Activated CD4-positive, alpha-beta T cell treated with anti-CD3 and anti-CD28 coated beads, Interleukin-10, Interleukin-2, amounts not matched to agents 100 ng/mL and 50 ng/mL, durations not matched to agents 16 hours and 8 hours (primary cell): ENCODE measurements around the gene PRG2.
"Not testable (repeated sequence)": the region's sequence is repeated elsewhere in the genome, so short reads cannot be mapped to it uniquely, and the experiment has no call there.

Source experiments
- DNase-seq: peaks from one replicate; pipeline ENCODE4 v3.0.0-alpha.2; 2020

Gene PRG2

GRCh38 chr11:57418131-57418530, 27.7 kb upstream of the PRG2 start:
- no peak for DNase-seq

- DNase-seq = no peak
Observed at GRCh38 chr11:57417056-57417455, 26.6 kb upstream of the PRG2 start.

- DNase-seq = no peak
Observed at GRCh38 chr11:57416436-57416835, 26.0 kb upstream of the PRG2 start.

- no peak for DNase-seq
Observed at GRCh38 chr11:57414612-57415212, 24.3 kb upstream of the PRG2 start.

- DNase-seq = no peak
Observed at GRCh38 chr11:57413681-57414080, 23.2 kb upstream of the PRG2 start.

GRCh38 chr11:57410287-57410686, 19.8 kb upstream of the PRG2 start:
- no peak for DNase-seq

GRCh38 chr11:57409321-57410100, 19.1 kb upstream of the PRG2 start:
- DNase-seq = no peak

GRCh38 chr11:57408771-57409170, 18.3 kb upstream of the PRG2 start:
- DNase-seq = no peak

- DNase-seq = no peak
Observed at GRCh38 chr11:57407941-57408475, 17.6 kb upstream of the PRG2 start.

GRCh38 chr11:57407010-57407920, 16.8 kb upstream of the PRG2 start:
- no peak for DNase-seq

- DNase-seq = peak; percentile 79
Observed at GRCh38 chr11:57406337-57406904, 16.0 kb upstream of the PRG2 start.

GRCh38 chr11:57405271-57405860, 14.9 kb upstream of the PRG2 start:
- DNase-seq = no peak

GRCh38 chr11:57403802-57404147, 13.3 kb upstream of the PRG2 start:
- no peak for DNase-seq

GRCh38 chr11:57403003-57403801, 12.8 kb upstream of the PRG2 start:
- not testable (repeated sequence) for DNase-seq

- DNase-seq = no peak
Observed at GRCh38 chr11:57402188-57403002, 11.9 kb upstream of the PRG2 start.

GRCh38 chr11:57399972-57400578, 9.6 kb upstream of the PRG2 start:
- DNase-seq = no peak

- no peak for DNase-seq
Observed at GRCh38 chr11:57399221-57399620, 8.8 kb upstream of the PRG2 start.

- no peak for DNase-seq
Observed at GRCh38 chr11:57397394-57397990, 7.0 kb upstream of the PRG2 start.

GRCh38 chr11:57396744-57397143, 6.3 kb upstream of the PRG2 start:
- no peak for DNase-seq
